Right lobe of liver (tissue), 4 donors: Measurements from ENCODE around the gene MCTP2.

Experiments used
- CTCF ChIP-seq, 4 donors: fragments of 200-600 bp in 3 of 4; fragments of 450-650 bp in 1 of 4; IDR thresholded peaks; one replicate each; pipeline versions ENCODE4 v1.5.1 to v1.8.0; 2016 to 2022; ENCODE audit warnings: antibody characterized with exemption in 4 of 4, mild to moderate bottlenecking in 2 of 4
- POLR2A ChIP-seq: fragments of 450-650 bp; IDR thresholded peaks from one replicate; pipeline ENCODE4 v1.6.1; 2017; ENCODE audit warnings: antibody characterized with exemption, mild to moderate bottlenecking
- donor health status: DM: no; HTN: no; CAD: no.
- donor health status: DM: no; HTN: no; CAD: no.
- donor health status: DM: no; HTN: yes; CAD: no.

- TF ChIP-seq CTCF (IDR thresholded peaks at IDR 0.05) (peak; percentile 25 to 54 (median 50)), POLR2A (no peak)
Observed at GRCh38 chr15:94412979-94413746, 181.8 kb downstream of the MCTP2 start.
